Effector CD8-positive, alpha-beta T cell (primary cell): Measurements from ENCODE around the gene TEX264.
A peak's percentile ranks its signal among the peaks of the same experiment; 100 is the strongest.

Experiments
- DNase-seq: peaks from one replicate; lab custom pipeline; 2025; lab: John Stamatoyannopoulos, UW

Gene TEX264

GRCh38 chr3:51675201-51675611 lies 4.2 kb downstream of the TEX264 start:
- no peak for DNase-seq

- DNase-seq, result no peak
Measured at GRCh38 chr3:51676102-51676640, 5.1 kb downstream of the TEX264 start.

- no peak for DNase-seq
Measured at GRCh38 chr3:51677358-51677757, 6.3 kb downstream of the TEX264 start.

- DNase-seq, result no peak
Measured at GRCh38 chr3:51678186-51678585, 7.1 kb downstream of the TEX264 start.

GRCh38 chr3:51678641-51679040 lies 7.6 kb downstream of the TEX264 start:
- DNase-seq, result no peak

- DNase-seq, result no peak
Measured at GRCh38 chr3:51679318-51679717, 8.3 kb downstream of the TEX264 start.

GRCh38 chr3:51679777-51680176 lies 8.7 kb downstream of the TEX264 start:
- no peak for DNase-seq

- DNase-seq, result no peak
Measured at GRCh38 chr3:51680196-51680595, 9.1 kb downstream of the TEX264 start.

- DNase-seq, result no peak
Measured at GRCh38 chr3:51680663-51681230, 9.7 kb downstream of the TEX264 start.

- DNase-seq, result no peak
Measured at GRCh38 chr3:51681453-51681852, 10.4 kb downstream of the TEX264 start.

- peak; percentile 53 for DNase-seq
Measured at GRCh38 chr3:51682079-51682478, 11.0 kb downstream of the TEX264 start.

- DNase-seq, result no peak
Measured at GRCh38 chr3:51682526-51682925, 11.5 kb downstream of the TEX264 start.

- no peak for DNase-seq
Measured at GRCh38 chr3:51683566-51683965, 12.5 kb downstream of the TEX264 start.

- no peak for DNase-seq
Measured at GRCh38 chr3:51684971-51685751, 14.1 kb downstream of the TEX264 start.

GRCh38 chr3:51686056-51686455 lies 15.0 kb downstream of the TEX264 start:
- DNase-seq, result no peak

- DNase-seq, result peak; percentile 56
Measured at GRCh38 chr3:51686512-51687215, 15.6 kb downstream of the TEX264 start.

- no peak for DNase-seq
Measured at GRCh38 chr3:51687431-51688205, 16.6 kb downstream of the TEX264 start.

- DNase-seq, result no peak
Measured at GRCh38 chr3:51688206-51688600, 17.2 kb downstream of the TEX264 start.

- no peak for DNase-seq
Measured at GRCh38 chr3:51691021-51691420, 20.0 kb downstream of the TEX264 start.

- DNase-seq, result no peak
Measured at GRCh38 chr3:51691949-51692348, 20.9 kb downstream of the TEX264 start.

GRCh38 chr3:51692980-51693395 lies 21.9 kb downstream of the TEX264 start:
- no peak for DNase-seq

GRCh38 chr3:51696954-51697353 lies 25.9 kb downstream of the TEX264 start:
- DNase-seq, result no peak
